Measurements from ENCODE around the gene MPG. TPM values are rescaled to one million over a fixed set of nuclear protein-coding genes. Genes with fewer than 3 reads are reported as not detected.
"Not testable (repeated sequence)": the region's sequence is repeated elsewhere in the genome, so short reads cannot be mapped to it uniquely, and the experiment has no call there.

The MPG gene
- total RNA-seq, 1 donor from 2014 or later = 174 TPM

GRCh38 chr16:104928-105327, 26.9 kb downstream of the MPG start:
- no peak for DNase-seq (ENCODE audit: extremely low read depth, low read depth, low spot score)

DNA sequence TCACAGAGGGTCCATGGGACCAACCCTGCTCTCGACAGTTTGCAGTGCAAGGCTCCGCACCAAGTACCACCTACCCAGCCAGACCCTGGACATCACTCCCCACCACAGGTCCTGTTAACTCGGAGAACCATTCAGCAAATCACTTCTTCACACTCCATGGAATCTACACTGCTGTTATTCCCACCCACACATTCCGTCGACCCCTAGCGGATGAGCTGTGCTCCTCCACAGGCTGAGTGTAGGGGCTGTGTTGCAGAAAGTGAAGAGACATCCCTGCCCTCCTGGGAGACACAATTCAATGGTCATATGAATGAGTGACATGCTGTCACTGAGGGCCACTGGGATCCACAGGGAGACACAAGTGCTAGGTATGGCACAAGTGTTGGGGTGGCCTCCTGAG, 27.5 kb downstream of the MPG start:
- no peak for DNase-seq (ENCODE audit: extremely low read depth, low read depth, low spot score)

- DNase-seq (ENCODE audit: extremely low read depth, low read depth, low spot score) = peak; percentile 68
Observed at GRCh38 chr16:106623-107324, 28.7 kb downstream of the MPG start.

- DNase-seq (ENCODE audit: extremely low read depth, low read depth, low spot score) = no peak
Observed at GRCh38 chr16:112153-112840, 34.3 kb downstream of the MPG start.

- no peak for DNase-seq (ENCODE audit: extremely low read depth, low read depth, low spot score)
Observed at GRCh38 chr16:114327-114726, 36.3 kb downstream of the MPG start.

- DNase-seq (ENCODE audit: extremely low read depth, low read depth, low spot score) = no peak
Observed at GRCh38 chr16:116015-116414, 38.0 kb downstream of the MPG start.

DNA sequence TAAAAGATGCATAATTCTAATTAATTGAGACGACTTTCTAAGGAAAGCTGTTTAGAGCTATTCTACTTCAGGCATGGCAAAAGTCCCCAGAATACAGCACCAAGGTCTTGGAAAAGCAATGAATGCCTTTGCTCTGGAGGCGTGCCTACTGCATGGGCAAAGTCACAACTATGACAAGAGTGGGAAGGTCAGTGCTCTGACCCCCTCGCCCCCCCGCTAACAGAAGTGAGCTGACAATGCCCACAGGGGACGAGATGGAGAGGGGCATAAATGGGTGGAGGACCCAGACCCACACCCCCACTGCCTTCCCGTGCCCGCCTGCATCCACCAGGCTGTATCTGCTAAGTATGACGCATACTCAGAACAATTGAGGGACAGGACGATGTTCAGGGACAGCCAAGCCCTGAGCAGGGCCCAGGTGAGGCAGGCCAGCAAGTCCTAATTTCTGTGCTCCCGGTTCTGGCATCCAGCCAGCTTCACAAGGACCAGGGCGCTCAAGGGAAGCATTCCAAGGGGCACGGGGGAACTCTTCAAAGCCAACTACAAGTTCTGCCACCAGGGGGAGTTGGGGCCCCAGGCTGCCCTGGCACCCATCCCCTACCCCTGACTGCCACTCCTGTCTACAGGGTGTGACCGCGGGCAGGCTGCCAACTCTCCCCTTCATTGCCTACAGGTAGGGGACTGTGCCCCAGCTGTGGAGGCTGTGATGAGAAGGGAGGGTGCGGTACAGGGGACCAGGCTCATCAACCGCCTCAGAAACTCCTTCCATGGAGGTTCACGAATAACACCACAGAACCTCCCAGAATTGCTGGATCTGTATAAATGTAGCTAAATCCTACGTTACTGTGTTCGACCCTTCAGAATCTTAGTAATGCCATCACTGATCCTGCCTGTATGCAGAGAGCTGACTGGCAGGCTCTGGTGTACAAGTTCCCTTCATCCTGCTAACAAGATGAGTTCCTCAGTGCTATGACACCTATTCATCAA, 39.6 kb downstream of the MPG start:
- DNase-seq (ENCODE audit: extremely low read depth, low read depth, low spot score) = no peak

DNA sequence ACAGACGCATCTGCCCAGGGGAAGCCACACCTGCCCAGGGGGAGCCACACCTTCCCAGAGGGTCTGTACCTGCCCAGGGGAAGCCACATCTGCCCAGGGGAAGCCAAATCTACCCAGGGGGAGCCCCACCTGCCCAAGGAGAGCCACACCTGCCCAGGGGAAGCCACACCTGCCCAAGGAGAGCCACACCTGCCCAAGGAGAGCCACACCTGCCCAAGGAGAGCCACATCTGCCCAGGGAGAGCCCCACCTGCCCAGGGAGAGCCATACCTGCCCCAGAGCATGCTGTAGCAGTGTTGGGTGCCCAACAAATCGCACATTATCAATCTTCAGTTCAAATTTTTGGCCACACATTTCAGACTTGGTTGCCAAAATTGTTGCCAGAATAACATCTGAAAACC, 40.8 kb downstream of the MPG start:
- no peak for DNase-seq (ENCODE audit: extremely low read depth, low read depth, low spot score)

DNA sequence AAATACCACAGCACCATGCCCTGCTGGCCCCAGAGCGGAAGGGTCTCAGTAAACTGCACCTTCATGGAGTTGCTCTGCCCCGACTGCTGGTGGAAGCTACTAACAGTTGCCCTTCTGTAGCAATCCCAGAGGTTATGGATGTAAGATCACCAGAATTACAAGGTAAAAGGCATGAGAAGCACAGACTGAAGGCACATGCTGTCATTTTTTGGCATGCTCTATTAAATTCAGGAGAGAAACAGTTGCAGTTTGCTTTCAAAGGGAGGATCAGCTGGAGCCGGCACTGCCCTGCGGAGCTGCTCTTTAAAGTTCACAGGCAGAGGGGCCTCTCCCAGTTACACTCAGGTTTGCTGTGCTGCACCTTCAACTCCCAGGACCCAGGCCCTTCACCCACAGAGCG, 41.3 kb downstream of the MPG start:
- no peak for DNase-seq (ENCODE audit: extremely low read depth, low read depth, low spot score)

GRCh38 chr16:119835-120491, 41.9 kb downstream of the MPG start:
- no peak for DNase-seq (ENCODE audit: extremely low read depth, low read depth, low spot score)

- DNase-seq (ENCODE audit: extremely low read depth, low read depth, low spot score) = no peak
Observed at GRCh38 chr16:120756-121155, 42.7 kb downstream of the MPG start.

DNA sequence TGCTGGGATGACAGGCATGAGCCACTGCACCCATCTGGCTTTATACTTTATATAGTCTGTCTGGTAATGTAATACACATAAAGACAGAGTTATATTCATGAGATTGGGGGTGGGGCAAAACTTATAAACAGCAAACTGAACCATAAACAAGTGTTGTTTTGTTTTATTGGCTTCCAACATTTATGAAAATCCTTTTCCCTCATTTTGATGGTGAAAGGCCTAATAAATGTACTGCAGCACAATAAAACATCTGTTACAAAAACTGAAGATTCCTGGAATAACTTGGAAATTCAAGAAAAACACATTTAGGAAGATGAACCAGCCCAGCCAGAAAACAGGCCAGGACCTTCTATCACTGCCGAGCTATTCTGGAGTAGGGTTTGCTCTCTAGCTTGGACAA, 44.3 kb downstream of the MPG start:
- no peak for DNase-seq (ENCODE audit: extremely low read depth, low read depth, low spot score)

DNA sequence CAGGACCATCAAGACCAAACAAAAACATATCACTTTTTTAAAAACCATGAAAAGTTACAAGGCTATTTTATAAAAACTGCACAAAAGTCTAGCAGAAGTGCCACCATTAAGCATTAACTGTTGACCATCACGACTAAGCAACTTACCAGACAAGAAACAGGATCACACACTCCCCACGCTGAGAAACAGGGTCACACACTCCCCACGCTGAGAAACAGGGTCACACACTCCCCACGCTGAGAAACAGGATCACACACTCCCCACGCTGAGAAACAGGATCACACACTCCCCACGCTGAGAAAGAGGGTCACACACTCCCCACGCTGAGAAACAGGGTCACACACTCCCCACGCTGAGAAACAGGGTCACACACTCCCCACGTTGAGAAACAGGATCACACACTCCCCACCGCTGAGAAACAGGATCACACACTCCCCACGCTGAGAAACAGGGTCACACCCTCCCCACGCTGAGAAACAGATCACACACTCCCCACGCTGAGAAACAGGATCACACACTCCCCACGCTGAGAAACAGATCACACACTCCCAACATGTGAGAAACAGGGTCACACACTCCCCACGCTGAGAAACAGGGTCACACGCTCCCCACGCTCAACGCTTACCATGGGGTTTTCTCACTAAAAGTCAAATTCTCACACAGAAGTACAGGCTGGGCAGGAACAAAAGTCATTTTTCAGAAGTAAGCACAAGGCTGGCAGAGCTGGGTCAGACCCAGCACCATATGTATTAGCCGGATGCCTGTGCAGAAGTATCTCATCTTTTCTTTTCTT, 45.7 kb downstream of the MPG start:
- not testable (repeated sequence) for DNase-seq (ENCODE audit: extremely low read depth, low read depth, low spot score)

GRCh38 chr16:125011-125410, 47.0 kb downstream of the MPG start:
- DNase-seq (ENCODE audit: extremely low read depth, low read depth, low spot score) = no peak

DNA sequence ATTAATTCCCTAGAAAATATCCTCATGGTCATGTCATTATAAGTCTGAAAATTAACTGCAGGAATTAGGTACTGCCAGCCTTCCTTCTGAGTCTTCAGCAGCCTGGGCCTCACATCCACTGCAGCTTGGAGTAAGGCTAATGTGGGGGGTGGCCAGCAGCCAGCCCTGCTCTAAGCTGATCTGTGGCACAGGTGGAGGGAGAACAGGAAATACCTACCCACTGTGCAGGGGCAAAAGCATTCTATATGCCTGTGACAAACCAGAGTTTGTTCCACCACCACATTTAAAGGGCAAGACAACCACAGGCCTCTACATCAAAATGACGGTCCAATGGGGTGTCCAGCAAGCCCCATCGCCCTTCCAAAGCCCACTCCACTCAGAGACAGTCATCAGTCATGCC, 51.0 kb downstream of the MPG start:
- DNase-seq (ENCODE audit: extremely low read depth, low read depth, low spot score) = no peak

GRCh38 chr16:130533-131173, 52.6 kb downstream of the MPG start:
- DNase-seq (ENCODE audit: extremely low read depth, low read depth, low spot score) = no peak

GRCh38 chr16:132120-132519, 54.1 kb downstream of the MPG start:
- no peak for DNase-seq (ENCODE audit: extremely low read depth, low read depth, low spot score)

GRCh38 chr16:133716-134115, 55.7 kb downstream of the MPG start:
- no peak for DNase-seq (ENCODE audit: extremely low read depth, low read depth, low spot score)

Data from glomerular endothelial cell (primary cell).